GM19239 (cell line): ENCODE measurements around the gene H2BW2.
A peak's percentile ranks its signal among the peaks of the same experiment; 100 is the strongest.
"Not testable (repeated sequence)": the region's sequence is repeated elsewhere in the genome, so short reads cannot be mapped to it uniquely, and the experiment has no call there.

ENCODE experiments used
- DNase-seq: peaks from one replicate; pipeline ENCODE4 v3.0.0; 2011; ENCODE audit warnings: low spot score; ENCODE audit not compliant: insufficient read length
- FAIRE-seq: peaks from 2 replicates; lab custom pipeline; 2011; peaks lifted over from hg19 to GRCh38; lab: Jason Lieb, UNC

H2BW2 gene

GRCh38 chrX:104039689-104040505, at the start of gene H2BW2:
Gene H2BW2, plus strand, starts transcription at chrX:104039956. Its CDS starts 39 bp downstream, at chrX:104039995.
- FAIRE-seq = no peak
- no peak for DNase-seq

- peak; percentile 86 for FAIRE-seq
These were observed 40.5 kb upstream of the H2BW2 start for GRCh38 chrX:103999234-103999633.

GRCh38 chrX:104008831-104009230, 30.9 kb upstream of the H2BW2 start:
- FAIRE-seq = no peak

More at GRCh38 chrX:103999234-103999633, 40.5 kb upstream of the H2BW2 start:
- DNase-seq = no peak

GRCh38 chrX:104013158-104013557, 26.6 kb upstream of the H2BW2 start:
- DNase-seq (no peak), FAIRE-seq (no peak)

More at GRCh38 chrX:104008831-104009230, 30.9 kb upstream of the H2BW2 start:
- no peak for DNase-seq

GRCh38 chrX:104013606-104014005, 26.1 kb upstream of the H2BW2 start, which contains the start of gene H2BW1:
Gene H2BW1, minus strand, starts transcription at chrX:104013708. Its CDS starts 132 bp downstream, at chrX:104013576.
- no peak for FAIRE-seq
- DNase-seq = no peak

GRCh38 chrX:104015576-104015975, 24.2 kb upstream of the H2BW2 start:
- not testable (repeated sequence) for FAIRE-seq, DNase-seq

- DNase-seq (no peak), FAIRE-seq (no peak)
These were observed 21.6 kb upstream of the H2BW2 start for GRCh38 chrX:104018126-104018525.

- DNase-seq (no peak), FAIRE-seq (no peak)
These were observed 1.2 kb downstream of the H2BW2 start for GRCh38 chrX:104041003-104041402.

GRCh38 chrX:104045642-104046041, 5.9 kb downstream of the H2BW2 start:
- DNase-seq (no peak), FAIRE-seq (no peak)

- DNase-seq (no peak), FAIRE-seq (no peak)
These were observed 7.4 kb downstream of the H2BW2 start for GRCh38 chrX:104047171-104047570.

GRCh38 chrX:104054956-104055355, 15.2 kb downstream of the H2BW2 start:
- FAIRE-seq, DNase-seq: not testable (repeated sequence)

GRCh38 chrX:104062636-104063035, 22.9 kb downstream of the H2BW2 start:
- DNase-seq, FAIRE-seq: not testable (repeated sequence)

GRCh38 chrX:104075778-104076445, 36.2 kb downstream of the H2BW2 start, which contains the start of gene TMSB15C:
Gene TMSB15C, minus strand, starts transcription at chrX:104076236.
- not testable (repeated sequence) for DNase-seq, FAIRE-seq

GRCh38 chrX:104077854-104078253, 38.1 kb downstream of the H2BW2 start:
- not testable (repeated sequence) for DNase-seq, FAIRE-seq

GRCh38 chrX:104084063-104084462, 44.3 kb downstream of the H2BW2 start:
- FAIRE-seq (no peak), DNase-seq (no peak)

- FAIRE-seq = no peak
- no peak for DNase-seq
These were observed 45.0 kb downstream of the H2BW2 start for GRCh38 chrX:104084534-104085277.

GRCh38 chrX:104085477-104085876, 45.7 kb downstream of the H2BW2 start:
- FAIRE-seq (no peak), DNase-seq (no peak)

- FAIRE-seq = no peak
These were observed 46.2 kb downstream of the H2BW2 start for GRCh38 chrX:104085919-104086318.

More at GRCh38 chrX:104085919-104086318, 46.2 kb downstream of the H2BW2 start:
- no peak for DNase-seq
